GM12891 (cell line): Measurements from ENCODE around the gene AP5B1.

Experiments used
- POLR2AphosphoS5 ChIP-seq: IDR thresholded peaks from 2 replicates; pipeline ENCODE4 v1.6.1; 2011; ENCODE audit warnings: low read depth, low read length, control low read depth
- TAF1 ChIP-seq: IDR thresholded peaks from 2 replicates; pipeline ENCODE4 v1.6.1; 2011; ENCODE audit warnings: low read depth, low read length, control low read depth

DNA sequence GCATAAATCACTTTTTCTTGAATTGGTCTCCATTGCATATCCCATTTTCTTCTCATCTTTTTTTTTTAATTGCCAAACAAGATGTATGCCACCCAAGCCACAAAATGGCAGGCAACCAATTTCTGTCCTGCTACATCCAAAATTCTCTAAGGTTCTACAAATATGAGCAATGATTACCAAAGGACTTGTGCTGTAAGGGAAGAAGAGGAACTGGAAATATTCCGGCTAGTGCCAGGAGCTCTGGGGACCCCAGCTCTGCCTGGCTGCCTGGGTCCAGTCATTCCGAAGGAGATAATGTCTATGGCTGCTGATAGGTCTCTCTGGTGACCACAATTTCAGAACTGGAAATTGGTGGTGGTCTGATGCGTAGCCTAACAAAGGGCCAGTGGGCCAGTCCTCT is 35.9 kb upstream of the AP5B1 start:
- TF ChIP-seq POLR2AphosphoS5 (no peak), TAF1 (no peak)
